Measurements from ENCODE around the gene NOP14.
"Not testable (repeated sequence)": the region's sequence is repeated elsewhere in the genome, so short reads cannot be mapped to it uniquely, and the experiment has no call there.

NOP14 gene

GRCh38 chr4:2930135-2930757 lies 33.0 kb downstream of the NOP14 start:
- DNase-seq = no peak

- DNase-seq = no peak
These were observed 33.7 kb downstream of the NOP14 start for GRCh38 chr4:2929469-2929868.

GRCh38 chr4:2928242-2929176 lies 34.7 kb downstream of the NOP14 start:
- no peak for DNase-seq

- DNase-seq = no peak
These were observed 35.5 kb downstream of the NOP14 start for GRCh38 chr4:2927696-2928075.

GRCh38 chr4:2927016-2927695 lies 36.0 kb downstream of the NOP14 start:
- no peak for DNase-seq

- DNase-seq = no peak
These were observed 37.0 kb downstream of the NOP14 start for GRCh38 chr4:2925931-2926860.

GRCh38 chr4:2925496-2925895 lies 37.7 kb downstream of the NOP14 start:
- no peak for DNase-seq

- no peak for DNase-seq
These were observed 38.4 kb downstream of the NOP14 start for GRCh38 chr4:2924765-2925301.

- no peak for DNase-seq
These were observed 38.9 kb downstream of the NOP14 start for GRCh38 chr4:2924286-2924685.

- no peak for DNase-seq
These were observed 39.5 kb downstream of the NOP14 start for GRCh38 chr4:2923668-2924173.

GRCh38 chr4:2923141-2923551 lies 40.1 kb downstream of the NOP14 start:
- no peak for DNase-seq

- DNase-seq = not testable (repeated sequence)
These were observed 40.6 kb downstream of the NOP14 start for GRCh38 chr4:2922453-2923101.

GRCh38 chr4:2918714-2919113 lies 44.5 kb downstream of the NOP14 start:
- not testable (repeated sequence) for DNase-seq

- not testable (repeated sequence) for DNase-seq
These were observed 44.9 kb downstream of the NOP14 start for GRCh38 chr4:2918300-2918699.

- DNase-seq = not testable (repeated sequence)
These were observed 46.5 kb downstream of the NOP14 start for GRCh38 chr4:2916696-2917095.

GRCh38 chr4:2915789-2916188 lies 47.4 kb downstream of the NOP14 start:
- DNase-seq = no peak

- DNase-seq = no peak
These were observed 48.7 kb downstream of the NOP14 start for GRCh38 chr4:2914256-2915126.

- no peak for DNase-seq
These were observed 50.0 kb downstream of the NOP14 start for GRCh38 chr4:2913168-2913567.

GRCh38 chr4:2911868-2912267 lies 51.3 kb downstream of the NOP14 start:
- DNase-seq = no peak

- DNase-seq = no peak
These were observed 52.8 kb downstream of the NOP14 start for GRCh38 chr4:2910409-2910808.
